Measurements from ENCODE around the gene PDE4D.

The PDE4D gene

DNA sequence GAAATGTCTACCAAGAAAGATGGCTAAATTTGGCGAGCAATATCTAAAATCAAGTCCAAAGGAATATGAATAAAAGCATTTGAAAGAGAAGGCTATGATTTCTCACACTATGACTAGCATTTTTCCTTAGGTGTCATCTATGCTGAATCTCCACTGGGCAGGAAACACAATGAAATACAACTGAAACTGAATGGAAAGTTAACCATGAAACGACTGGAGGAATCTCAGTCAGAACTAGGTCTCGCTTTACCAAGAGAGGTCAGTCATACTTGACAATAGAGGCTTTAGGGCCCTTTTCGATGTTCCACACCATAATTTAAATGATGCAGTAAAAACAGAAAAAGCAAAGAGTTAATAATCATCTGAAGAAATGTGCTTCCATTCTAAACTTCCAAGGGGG is 339.0 kb downstream of the PDE4D start:
- H3K4me3 ChIP-seq (ENCODE audit: low read length), result no peak overlapping the region
- H3K36me3 ChIP-seq (ENCODE audit: control insufficient read depth, insufficient read depth, low read length), result no peaks in the 10 kb centered on the region
- no peaks in the 10 kb centered on the region for H3K27me3 ChIP-seq (ENCODE audit: control insufficient read depth, insufficient read depth, low read length)
- no peaks in the 10 kb centered on the region for H3K9me3 ChIP-seq (ENCODE audit: control insufficient read depth, low read length)
- no peak overlapping the region for H3K9ac ChIP-seq (ENCODE audit: low read length)
- H3K4me1 ChIP-seq (ENCODE audit: control insufficient read depth, insufficient read depth, low read length), result no peaks in the 10 kb centered on the region

DNA sequence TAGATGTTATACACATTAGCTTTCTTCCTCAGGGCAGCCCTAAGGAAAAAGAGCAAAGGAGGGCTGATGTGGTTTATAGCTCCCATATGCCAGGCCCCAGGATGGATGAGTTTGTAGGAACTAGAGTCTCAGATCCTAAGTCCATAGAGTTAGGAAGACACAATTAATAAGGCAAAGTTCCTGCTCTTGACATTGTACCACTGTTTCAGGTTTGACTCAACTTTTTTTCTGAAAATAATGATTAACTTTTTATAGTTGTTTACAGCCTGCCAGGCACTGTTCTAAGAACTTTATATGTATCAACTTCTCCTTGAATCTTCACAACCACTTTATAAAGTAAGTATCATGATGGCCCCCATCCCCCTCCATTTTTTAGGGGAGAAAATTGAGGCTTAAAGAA is 339.5 kb downstream of the PDE4D start:
- Histone ChIP-seq H3K4me1 (ENCODE audit: control insufficient read depth, insufficient read depth, low read length) (no peaks in the 10 kb centered on the region), H3K9ac (ENCODE audit: low read length) (no peak overlapping the region), H3K36me3 (ENCODE audit: control insufficient read depth, insufficient read depth, low read length) (no peaks in the 10 kb centered on the region), H3K9me3 (ENCODE audit: control insufficient read depth, low read length) (no peaks in the 10 kb centered on the region), H3K27me3 (ENCODE audit: control insufficient read depth, insufficient read depth, low read length) (no peaks in the 10 kb centered on the region), H3K4me3 (ENCODE audit: low read length) (no peak overlapping the region)

DNA sequence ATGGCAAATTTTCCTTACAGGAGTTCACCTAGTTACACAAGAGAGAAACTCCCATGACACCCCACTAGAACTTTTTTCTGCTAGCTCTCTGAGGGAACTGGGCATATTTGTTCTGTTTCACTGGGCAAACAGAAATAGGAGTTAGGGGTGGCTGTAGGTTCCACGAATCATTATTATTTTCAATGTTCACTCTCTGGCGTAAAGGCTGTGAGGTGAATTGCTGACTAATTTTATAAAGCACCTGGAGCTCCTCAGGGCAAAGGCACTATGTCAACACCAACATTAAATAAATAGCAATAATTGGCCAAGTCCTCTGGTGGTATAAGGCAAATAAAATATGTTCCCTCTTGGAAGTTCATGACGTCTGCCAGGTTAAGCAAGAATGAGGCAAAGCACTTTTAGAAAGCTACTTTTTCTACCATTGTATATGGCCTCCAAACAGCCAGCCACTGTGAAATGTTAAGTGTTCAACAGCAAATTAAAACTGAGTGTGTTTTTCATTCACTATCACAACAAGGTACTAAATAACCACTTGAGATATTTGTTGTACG is 344.6 kb downstream of the PDE4D start:
- Histone ChIP-seq H3K4me1 (ENCODE audit: control insufficient read depth, insufficient read depth, low read length) (peaks cover 28% of the 10 kb centered on the region), H3K9ac (ENCODE audit: low read length) (no peak overlapping the region), H3K27me3 (ENCODE audit: control insufficient read depth, insufficient read depth, low read length) (no peaks in the 10 kb centered on the region)

DNA sequence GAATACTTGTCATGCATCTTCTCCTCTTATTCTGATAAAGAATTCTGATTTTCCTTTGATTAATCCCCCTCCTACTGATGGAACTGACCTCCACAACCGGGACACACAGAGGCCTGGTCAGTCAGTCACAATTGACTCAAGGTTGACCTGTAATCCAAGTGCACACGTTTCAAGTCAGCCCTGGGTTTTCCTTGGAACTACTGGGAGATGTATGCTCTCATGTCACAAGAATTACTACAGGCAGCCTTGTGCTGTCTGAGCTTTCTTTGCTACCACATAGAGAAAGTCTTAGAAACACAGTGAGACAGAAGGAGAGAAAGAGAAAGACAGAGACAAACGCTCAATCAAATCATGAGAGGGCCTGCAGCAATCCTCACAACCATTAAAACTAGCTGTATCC is 345.8 kb downstream of the PDE4D start:
- H3K4me1 ChIP-seq (ENCODE audit: control insufficient read depth, insufficient read depth, low read length), result peaks cover 39% of the 10 kb centered on the region
- no peak overlapping the region for H3K9ac ChIP-seq (ENCODE audit: low read length)
- no peaks in the 10 kb centered on the region for H3K27me3 ChIP-seq (ENCODE audit: control insufficient read depth, insufficient read depth, low read length)
- H3K9me3 ChIP-seq (ENCODE audit: control insufficient read depth, low read length), result no peaks in the 10 kb centered on the region
- H3K4me3 ChIP-seq (ENCODE audit: low read length), result no peak overlapping the region
- H3K36me3 ChIP-seq (ENCODE audit: control insufficient read depth, insufficient read depth, low read length), result no peaks in the 10 kb centered on the region

More for the DNA sequence above, 344.6 kb downstream of the PDE4D start:
- Histone ChIP-seq H3K36me3 (ENCODE audit: control insufficient read depth, insufficient read depth, low read length) (no peaks in the 10 kb centered on the region), H3K9me3 (ENCODE audit: control insufficient read depth, low read length) (no peaks in the 10 kb centered on the region), H3K4me3 (ENCODE audit: low read length) (no peak overlapping the region)

DNA sequence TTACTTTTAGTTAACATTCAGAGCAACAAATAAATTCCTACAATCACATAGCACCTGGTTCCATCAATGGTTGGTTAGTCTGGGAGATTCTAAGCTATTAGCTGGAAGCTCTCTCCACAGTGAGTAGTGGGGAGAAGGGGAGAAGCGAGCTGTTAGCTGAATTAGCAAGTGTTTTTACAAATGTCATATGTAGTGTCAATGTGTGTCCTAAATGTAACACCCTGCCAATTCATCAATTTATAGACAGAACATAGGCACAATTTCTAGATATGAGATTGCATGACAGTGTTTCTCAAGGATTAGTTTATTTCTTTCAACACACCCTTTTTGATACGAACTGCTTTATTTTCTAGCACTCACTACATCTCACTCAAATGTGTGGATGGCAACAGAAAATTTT is 349.0 kb downstream of the PDE4D start:
- Histone ChIP-seq H3K4me3 (ENCODE audit: low read length) (no peak overlapping the region), H3K4me1 (ENCODE audit: control insufficient read depth, insufficient read depth, low read length) (peaks cover 53% of the 10 kb centered on the region), H3K36me3 (ENCODE audit: control insufficient read depth, insufficient read depth, low read length) (no peaks in the 10 kb centered on the region), H3K9me3 (ENCODE audit: control insufficient read depth, low read length) (no peaks in the 10 kb centered on the region), H3K27me3 (ENCODE audit: control insufficient read depth, insufficient read depth, low read length) (no peaks in the 10 kb centered on the region), H3K9ac (ENCODE audit: low read length) (no peak overlapping the region)

DNA sequence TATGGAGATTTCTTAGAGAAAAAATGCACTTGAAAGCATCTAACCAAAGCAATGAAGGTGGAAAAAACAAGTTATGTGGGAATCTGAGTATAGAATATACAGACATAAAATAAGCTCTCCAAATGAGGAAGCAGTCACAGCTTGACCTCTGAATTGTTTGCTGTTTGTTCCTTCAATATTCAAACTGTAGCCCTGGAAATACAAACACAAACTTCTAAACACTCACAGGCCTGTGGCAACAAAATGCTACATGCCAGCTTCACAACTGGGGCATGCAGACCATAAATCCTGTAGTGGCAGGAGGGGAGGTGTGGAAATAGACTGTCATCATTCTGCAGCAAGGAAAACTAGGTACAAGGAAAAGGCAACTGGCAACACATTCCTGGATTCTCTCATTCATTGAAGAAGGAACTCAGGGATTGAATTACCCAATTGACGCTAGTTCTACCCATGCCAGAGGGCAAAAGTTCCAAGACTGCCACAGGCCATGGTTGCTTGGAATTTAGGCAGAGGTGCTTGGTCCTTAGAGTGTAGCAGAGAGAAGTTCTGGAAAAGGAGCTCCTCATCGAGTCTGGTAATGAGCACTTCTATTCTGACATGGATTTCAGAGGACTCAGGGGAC is 349.6 kb downstream of the PDE4D start:
- H3K9me3 ChIP-seq (ENCODE audit: control insufficient read depth, low read length), result no peaks in the 10 kb centered on the region
- no peaks in the 10 kb centered on the region for H3K36me3 ChIP-seq (ENCODE audit: control insufficient read depth, insufficient read depth, low read length)
- peaks cover 53% of the 10 kb centered on the region for H3K4me1 ChIP-seq (ENCODE audit: control insufficient read depth, insufficient read depth, low read length)
- H3K4me3 ChIP-seq (ENCODE audit: low read length), result no peak overlapping the region
- H3K9ac ChIP-seq (ENCODE audit: low read length), result no peak overlapping the region
- no peaks in the 10 kb centered on the region for H3K27me3 ChIP-seq (ENCODE audit: control insufficient read depth, insufficient read depth, low read length)

DNA sequence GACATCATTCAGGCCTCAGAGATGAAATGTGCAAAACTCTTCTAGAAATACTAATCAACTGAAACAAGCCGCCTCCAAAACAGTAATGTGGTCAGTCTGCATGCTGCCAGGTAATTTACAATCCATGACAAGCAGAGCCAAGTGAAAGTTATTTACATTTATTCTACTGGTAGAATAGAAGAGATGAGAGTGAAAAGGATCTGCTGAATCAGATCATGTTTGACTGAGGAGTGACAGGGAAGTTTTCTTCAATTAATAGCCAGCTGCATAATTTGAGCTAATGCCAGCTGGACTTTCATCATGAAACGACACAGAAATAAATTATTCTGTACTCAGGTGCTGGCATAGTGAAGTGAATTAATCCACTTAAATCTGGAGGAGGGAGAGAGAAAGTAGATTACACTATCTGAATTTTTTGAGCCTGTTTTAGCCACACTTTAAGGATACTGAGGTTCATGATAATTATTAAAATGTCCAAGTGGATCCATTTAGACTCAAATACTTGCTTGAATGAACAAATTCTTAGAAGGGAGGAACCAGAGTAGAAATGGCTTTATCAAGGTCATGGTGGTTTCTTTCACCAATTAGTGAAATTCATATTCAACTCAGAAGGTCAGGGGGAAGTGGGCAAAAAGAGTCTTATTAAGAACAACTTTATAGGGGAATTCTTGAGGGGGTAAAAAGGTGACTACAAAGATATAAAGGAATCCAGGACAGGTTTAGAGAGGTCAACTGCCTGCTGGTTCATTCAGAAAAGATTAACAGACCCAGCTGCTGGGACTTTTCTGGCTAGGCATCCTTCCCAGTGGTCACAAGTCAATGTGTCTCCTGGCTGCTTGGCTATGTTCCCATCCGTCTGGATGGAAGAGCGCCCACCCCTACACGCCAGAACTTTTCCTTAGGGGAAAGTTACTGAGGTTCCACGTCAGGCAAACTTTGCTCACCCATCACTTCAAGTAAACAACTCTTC is 350.4 kb downstream of the PDE4D start:
- Histone ChIP-seq H3K9me3 (ENCODE audit: control insufficient read depth, low read length) (no peaks in the 10 kb centered on the region), H3K9ac (ENCODE audit: low read length) (no peak overlapping the region), H3K36me3 (ENCODE audit: control insufficient read depth, insufficient read depth, low read length) (no peaks in the 10 kb centered on the region), H3K4me1 (ENCODE audit: control insufficient read depth, insufficient read depth, low read length) (peaks cover 49% of the 10 kb centered on the region), H3K4me3 (ENCODE audit: low read length) (no peak overlapping the region), H3K27me3 (ENCODE audit: control insufficient read depth, insufficient read depth, low read length) (no peaks in the 10 kb centered on the region)

DNA sequence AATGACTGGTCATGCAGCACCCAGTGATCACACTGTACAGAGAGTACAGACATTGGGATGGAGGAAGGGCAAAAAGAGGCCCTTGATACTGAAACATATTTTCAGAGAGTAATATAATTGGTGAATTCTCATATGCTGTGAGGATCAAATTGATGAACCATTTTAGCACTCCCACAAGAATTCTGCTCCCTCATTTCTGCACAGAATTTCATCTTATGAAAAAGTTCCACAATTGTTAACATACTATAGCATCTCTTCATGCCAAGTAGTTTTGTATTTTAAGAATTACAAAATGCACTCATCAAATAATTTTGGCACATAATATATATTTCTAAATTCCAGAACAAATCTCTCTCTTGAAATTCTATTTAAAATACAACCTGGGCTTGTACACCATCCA is 351.2 kb downstream of the PDE4D start:
- H3K4me1 ChIP-seq (ENCODE audit: control insufficient read depth, insufficient read depth, low read length), result peaks cover 40% of the 10 kb centered on the region
- H3K27me3 ChIP-seq (ENCODE audit: control insufficient read depth, insufficient read depth, low read length), result no peaks in the 10 kb centered on the region
- no peaks in the 10 kb centered on the region for H3K36me3 ChIP-seq (ENCODE audit: control insufficient read depth, insufficient read depth, low read length)
- H3K9me3 ChIP-seq (ENCODE audit: control insufficient read depth, low read length), result no peaks in the 10 kb centered on the region
- no peak overlapping the region for H3K4me3 ChIP-seq (ENCODE audit: low read length)
- H3K9ac ChIP-seq (ENCODE audit: low read length), result no peak overlapping the region

DNA sequence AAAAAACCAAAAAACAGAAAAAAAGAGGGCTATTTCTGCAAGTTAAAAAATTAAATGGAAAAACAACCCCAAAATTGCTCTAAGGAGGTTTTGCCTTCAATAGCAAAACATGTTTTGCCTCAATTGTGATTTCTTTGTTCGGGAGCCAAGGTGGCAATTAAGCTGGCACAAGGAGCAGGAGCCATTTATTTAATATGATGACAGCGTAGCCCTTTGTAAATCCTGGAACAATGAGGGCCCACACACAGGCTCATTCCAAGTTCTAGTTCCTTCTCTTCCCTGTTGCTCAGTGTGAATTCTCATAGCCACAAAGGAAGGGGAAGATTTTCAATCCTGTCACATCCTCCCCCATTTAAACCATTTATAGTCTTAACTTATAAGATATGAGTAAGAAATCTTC is 353.2 kb downstream of the PDE4D start:
- no peak overlapping the region for H3K9ac ChIP-seq (ENCODE audit: low read length)
- H3K4me1 ChIP-seq (ENCODE audit: control insufficient read depth, insufficient read depth, low read length), result peaks cover 33% of the 10 kb centered on the region
- H3K4me3 ChIP-seq (ENCODE audit: low read length), result no peak overlapping the region
- H3K9me3 ChIP-seq (ENCODE audit: control insufficient read depth, low read length), result no peaks in the 10 kb centered on the region
- H3K27me3 ChIP-seq (ENCODE audit: control insufficient read depth, insufficient read depth, low read length), result no peaks in the 10 kb centered on the region
- H3K36me3 ChIP-seq (ENCODE audit: control insufficient read depth, insufficient read depth, low read length), result no peaks in the 10 kb centered on the region

DNA sequence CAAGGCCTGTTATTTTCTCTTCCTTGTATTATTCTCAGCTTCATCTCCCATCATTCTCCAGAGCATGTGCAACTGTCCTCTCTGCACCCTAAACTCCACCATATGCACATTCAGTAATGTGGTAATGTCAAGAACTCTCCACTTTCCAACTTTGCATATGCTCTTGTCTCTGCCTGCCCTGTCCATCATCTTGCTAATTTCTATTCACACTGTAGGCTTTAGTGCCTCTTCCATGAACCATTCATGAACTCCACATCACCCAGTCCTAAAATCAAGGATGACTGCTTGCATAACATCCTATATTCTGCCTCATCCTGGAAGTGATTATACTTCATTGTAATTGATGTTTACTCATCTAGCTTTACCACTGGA is 354.8 kb downstream of the PDE4D start:
- Histone ChIP-seq H3K4me1 (ENCODE audit: control insufficient read depth, insufficient read depth, low read length) (peaks cover 24% of the 10 kb centered on the region), H3K9me3 (ENCODE audit: control insufficient read depth, low read length) (no peaks in the 10 kb centered on the region), H3K27me3 (ENCODE audit: control insufficient read depth, insufficient read depth, low read length) (no peaks in the 10 kb centered on the region), H3K36me3 (ENCODE audit: control insufficient read depth, insufficient read depth, low read length) (no peaks in the 10 kb centered on the region), H3K9ac (ENCODE audit: low read length) (no peak overlapping the region), H3K4me3 (ENCODE audit: low read length) (no peak overlapping the region)

DNA sequence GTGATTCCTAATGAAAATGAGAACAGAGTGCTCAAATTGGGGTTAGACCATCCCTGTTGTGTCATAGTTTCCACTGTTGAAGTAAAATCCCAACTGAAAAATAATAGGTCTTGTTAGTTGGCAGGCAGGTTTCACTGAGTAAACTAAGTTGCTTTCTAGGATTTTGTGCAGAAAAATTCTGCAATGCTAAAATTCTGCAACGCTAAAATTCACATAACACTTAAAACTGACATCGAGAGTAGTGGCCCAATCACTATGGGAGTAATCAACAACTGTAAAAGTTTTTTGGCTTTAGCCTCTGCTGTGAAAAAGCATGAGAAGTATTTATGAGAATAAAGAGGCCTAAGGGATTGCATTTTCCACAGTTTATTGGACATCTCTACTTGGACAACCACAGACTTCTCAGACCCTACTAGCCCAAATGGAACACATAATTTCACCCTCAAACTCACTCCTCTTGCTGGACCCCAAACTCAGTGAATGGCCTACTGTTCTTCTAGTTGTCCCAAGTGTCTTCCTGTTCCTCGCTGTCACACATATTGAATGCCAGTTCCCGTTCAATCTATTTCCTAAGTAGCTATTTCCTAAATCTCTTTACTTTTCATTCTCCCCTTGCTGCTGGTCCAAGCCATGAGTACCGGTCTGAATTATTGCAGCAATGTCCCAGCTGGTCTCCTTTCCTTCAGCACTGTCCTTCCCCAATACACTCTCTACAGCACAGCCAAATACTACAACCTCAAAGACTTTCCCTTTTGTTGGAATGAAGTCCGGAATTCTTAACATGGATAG is 355.4 kb downstream of the PDE4D start:
- no peak overlapping the region for H3K9ac ChIP-seq (ENCODE audit: low read length)
- H3K4me1 ChIP-seq (ENCODE audit: control insufficient read depth, insufficient read depth, low read length), result peaks cover 18% of the 10 kb centered on the region
- no peaks in the 10 kb centered on the region for H3K9me3 ChIP-seq (ENCODE audit: control insufficient read depth, low read length)
- H3K36me3 ChIP-seq (ENCODE audit: control insufficient read depth, insufficient read depth, low read length), result no peaks in the 10 kb centered on the region
- no peaks in the 10 kb centered on the region for H3K27me3 ChIP-seq (ENCODE audit: control insufficient read depth, insufficient read depth, low read length)
- H3K4me3 ChIP-seq (ENCODE audit: low read length), result no peak overlapping the region

DNA sequence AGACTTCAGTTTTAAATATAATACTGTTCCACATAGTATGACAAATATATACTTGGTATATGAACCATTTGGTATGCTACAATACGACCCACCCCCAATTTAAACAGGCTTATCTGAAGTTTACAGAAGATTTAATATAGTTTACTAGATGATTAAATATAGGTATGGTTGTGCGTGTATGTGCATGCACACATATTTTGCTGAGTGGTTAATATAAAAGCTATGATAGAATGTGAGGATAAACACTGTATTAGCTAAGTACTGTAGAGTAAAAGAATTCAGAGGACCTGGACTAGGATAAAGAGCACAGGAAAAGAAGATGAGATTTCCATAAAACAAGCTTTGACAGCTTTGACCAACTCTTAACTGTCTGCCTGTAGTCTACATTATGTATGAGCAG is 356.7 kb downstream of the PDE4D start:
- H3K4me3 ChIP-seq (ENCODE audit: low read length), result no peak overlapping the region
- no peaks in the 10 kb centered on the region for H3K36me3 ChIP-seq (ENCODE audit: control insufficient read depth, insufficient read depth, low read length)
- H3K27me3 ChIP-seq (ENCODE audit: control insufficient read depth, insufficient read depth, low read length), result no peaks in the 10 kb centered on the region
- H3K9ac ChIP-seq (ENCODE audit: low read length), result no peak overlapping the region
- peaks cover 7% of the 10 kb centered on the region for H3K4me1 ChIP-seq (ENCODE audit: control insufficient read depth, insufficient read depth, low read length)
- no peaks in the 10 kb centered on the region for H3K9me3 ChIP-seq (ENCODE audit: control insufficient read depth, low read length)

Measured in mucosa of stomach (tissue), 1 donor.